Globus pallidus (tissue), 1 donor: ENCODE data around the gene FNDC5.

Source experiments
- DNase-seq: peaks from one replicate; pipeline ENCODE4 v3.0.0-alpha.2; 2015; ENCODE audit warnings: low spot score

The FNDC5 gene

GRCh38 chr1:32864375-32865019, 6.2 kb downstream of the FNDC5 start:
- DNase-seq: no peak

GRCh38 chr1:32863881-32864245, 6.8 kb downstream of the FNDC5 start:
- no peak for DNase-seq

- DNase-seq: no peak
Measured at GRCh38 chr1:32863218-32863880, 7.4 kb downstream of the FNDC5 start.

- DNase-seq: no peak
Measured at GRCh38 chr1:32861904-32862695, 8.6 kb downstream of the FNDC5 start.

GRCh38 chr1:32860566-32860965, 10.1 kb downstream of the FNDC5 start:
- no peak for DNase-seq

GRCh38 chr1:32859915-32860314, 10.8 kb downstream of the FNDC5 start:
- DNase-seq: no peak

GRCh38 chr1:32858791-32859190, 11.9 kb downstream of the FNDC5 start:
- DNase-seq: no peak

- DNase-seq: no peak
Measured at GRCh38 chr1:32858136-32858535, 12.6 kb downstream of the FNDC5 start.

- DNase-seq: no peak
Measured at GRCh38 chr1:32855861-32856617, 14.7 kb downstream of the FNDC5 start.

- DNase-seq: no peak
Measured at GRCh38 chr1:32848354-32849063, 22.2 kb downstream of the FNDC5 start.

- no peak for DNase-seq
Measured at GRCh38 chr1:32831878-32832277, 38.8 kb downstream of the FNDC5 start.

- no peak for DNase-seq
Measured at GRCh38 chr1:32830092-32830852, 40.4 kb downstream of the FNDC5 start.

GRCh38 chr1:32828341-32828740, 42.4 kb downstream of the FNDC5 start:
- no peak for DNase-seq

GRCh38 chr1:32825181-32825580, 45.5 kb downstream of the FNDC5 start:
- no peak for DNase-seq

GRCh38 chr1:32818804-32819541, 51.7 kb downstream of the FNDC5 start:
- DNase-seq: no peak

- DNase-seq: peak; percentile 46
Measured at GRCh38 chr1:32817815-32818786, 52.6 kb downstream of the FNDC5 start.

GRCh38 chr1:32817159-32817814, 53.4 kb downstream of the FNDC5 start, which contains the start of the genes S100PBP and YARS1:
Gene S100PBP, plus strand, starts transcription at chr1:32817653. Its CDS starts 8,447 bp downstream, at chr1:32826100.
Gene YARS1, minus strand, starts transcription at chr1:32817358. Its CDS starts 114 bp downstream, at chr1:32817244.
- peak; percentile 98 for DNase-seq

- DNase-seq: peak; percentile 33
Measured at GRCh38 chr1:32816676-32817158, 54.0 kb downstream of the FNDC5 start.
